AG10803 (cell line): Measurements from ENCODE around the gene EIF4A2.

Experiments used
- DNase-seq: peaks from one replicate; pipeline ENCODE4 v3.0.0; 2010; ENCODE audit warnings: low read depth
- H3K4me3 ChIP-seq: 2 replicates; pipeline ENCODE4 v1.5.1; 2011; ENCODE audit warnings: mild to moderate bottlenecking, low read length, control low read depth
- CTCF ChIP-seq: conservative IDR thresholded peaks from 2 replicates; pipeline ENCODE4 v1.5.1; 2011; ENCODE audit warnings: mild to moderate bottlenecking, low read length, control low read depth, inconsistent platforms

Gene EIF4A2

GRCh38 chr3:186823386-186823785, 40.0 kb downstream of the EIF4A2 start:
- no peak overlapping the region for H3K4me3 ChIP-seq
- DNase-seq: no peak
- no peak for TF ChIP-seq CTCF

GRCh38 chr3:186824430-186825139, 41.2 kb downstream of the EIF4A2 start:
- H3K4me3 ChIP-seq: no peak overlapping the region
- no peak for TF ChIP-seq CTCF
- no peak for DNase-seq

DNA sequence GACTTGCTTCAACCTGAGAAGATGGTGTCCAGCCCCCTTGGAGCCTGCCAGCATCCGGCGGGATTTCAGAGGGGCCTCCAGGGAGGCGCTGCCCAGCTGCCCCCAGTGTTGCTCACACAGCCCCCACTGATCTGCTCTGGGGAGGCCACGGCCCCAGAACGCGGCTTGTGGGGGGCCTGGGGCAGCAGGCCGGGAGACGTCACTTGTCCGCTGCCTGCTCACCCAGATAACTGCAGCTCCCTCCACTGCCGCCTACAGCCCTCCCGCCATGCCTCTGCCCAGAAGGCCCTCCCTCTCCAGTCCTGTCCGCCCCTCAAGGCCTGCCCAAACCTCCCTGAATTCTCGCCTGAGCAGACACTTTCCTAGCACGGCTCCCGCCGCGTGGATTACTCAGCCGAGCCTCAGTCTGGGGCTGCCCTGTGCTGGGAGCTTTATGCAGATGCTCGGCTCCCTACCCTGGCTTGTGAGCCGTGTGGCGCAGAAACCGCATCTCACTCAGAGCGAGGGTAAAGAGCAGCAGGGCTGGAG, 42.0 kb downstream of the EIF4A2 start:
- no peak overlapping the region for H3K4me3 ChIP-seq
- peak; percentile 57 for DNase-seq
- TF ChIP-seq CTCF: no peak

- H3K4me3 ChIP-seq: no peak overlapping the region
- no peak for DNase-seq
- no peak for TF ChIP-seq CTCF
Observed at GRCh38 chr3:186825872-186826409, 42.6 kb downstream of the EIF4A2 start.

- no peak for DNase-seq
- TF ChIP-seq CTCF: no peak
- H3K4me3 ChIP-seq: peak overlapping the region; percentile 60
Observed at GRCh38 chr3:186826410-186826975, 43.1 kb downstream of the EIF4A2 start.

- H3K4me3 ChIP-seq: peak overlapping the region; percentile 60
- TF ChIP-seq CTCF: no peak
- DNase-seq: peak; percentile 74
Observed at GRCh38 chr3:186826976-186827857, 43.8 kb downstream of the EIF4A2 start.
